A549 (cell line): ENCODE data around the gene GIMAP2. TPM values are rescaled to one million over a fixed set of nuclear protein-coding genes. Genes with fewer than 3 reads are reported as not detected.

ENCODE experiments used
- polyA plus RNA-seq, 4 experiments: library from polyadenylated mRNA; depleted of rRNA in 3 of 4; stranded (reverse); fragments of >200 nt; fragmentation: RNase III in 1 of 4; extraction: RNeasy Plus Mini Kit Qiagen cat#74134 plus additional on column Dnase treatment in 1 of 4; gene quantifications; 2 replicates in 3 of 4; 3 replicates in 1 of 4; pipeline ENCODE4 v1.2.3, GENCODE V29; 2011 to 2017

Gene GIMAP2
- polyA plus RNA-seq, 2 of the 4 experiments (the other 2 are of a cell fraction), result 0.14 TPM; not detected in 1

Other genes with a start within 250 kb of the GIMAP2 start
- not detected in 2 replicates for gene GIMAP8, start 235.1 kb upstream of the GIMAP2 start, polyA plus RNA-seq (2011; rRNA removed)
- gene GIMAP8, start 235.1 kb upstream of the GIMAP2 start, polyA plus RNA-seq (2017; fragmentation: RNase III; extraction: RNeasy Plus Mini Kit Qiagen cat#74134 plus additional on column Dnase treatment), result not detected in 3 replicates
- gene GIMAP7, start 170.8 kb upstream of the GIMAP2 start, polyA plus RNA-seq (2011; rRNA removed), result not detected in 2 replicates
- gene GIMAP7, start 170.8 kb upstream of the GIMAP2 start, polyA plus RNA-seq (2017; fragmentation: RNase III; extraction: RNeasy Plus Mini Kit Qiagen cat#74134 plus additional on column Dnase treatment), result not detected in 3 replicates
- not detected in 2 replicates for gene GIMAP4, start 118.3 kb upstream of the GIMAP2 start, polyA plus RNA-seq (2011; rRNA removed)
- gene GIMAP4, start 118.3 kb upstream of the GIMAP2 start, polyA plus RNA-seq (2017; fragmentation: RNase III; extraction: RNeasy Plus Mini Kit Qiagen cat#74134 plus additional on column Dnase treatment), result not detected in 3 replicates
- not detected in 2 replicates for gene GIMAP6, start 53.3 kb upstream of the GIMAP2 start, polyA plus RNA-seq (2011; rRNA removed)
- not detected in 3 replicates for gene GIMAP6, start 53.3 kb upstream of the GIMAP2 start, polyA plus RNA-seq (2017; fragmentation: RNase III; extraction: RNeasy Plus Mini Kit Qiagen cat#74134 plus additional on column Dnase treatment)
- not detected in 2 replicates for gene GIMAP1, start 30.9 kb downstream of the GIMAP2 start, polyA plus RNA-seq (2011; rRNA removed)
- gene GIMAP1, start 30.9 kb downstream of the GIMAP2 start, polyA plus RNA-seq (2017; fragmentation: RNase III; extraction: RNeasy Plus Mini Kit Qiagen cat#74134 plus additional on column Dnase treatment), result not detected in 3 replicates
- gene GIMAP5, start 51.7 kb downstream of the GIMAP2 start, polyA plus RNA-seq (2011; rRNA removed), result not detected in 2 replicates
- gene GIMAP5, start 51.7 kb downstream of the GIMAP2 start, polyA plus RNA-seq (2017; fragmentation: RNase III; extraction: RNeasy Plus Mini Kit Qiagen cat#74134 plus additional on column Dnase treatment), result not detected in 3 replicates
- gene TMEM176B, start 114.7 kb downstream of the GIMAP2 start, polyA plus RNA-seq (2011; rRNA removed), result 0.10 and 0.26 TPM in 2 replicates
- not detected in 3 replicates for gene TMEM176B, start 114.7 kb downstream of the GIMAP2 start, polyA plus RNA-seq (2017; fragmentation: RNase III; extraction: RNeasy Plus Mini Kit Qiagen cat#74134 plus additional on column Dnase treatment)
- 0.05 TPM in 1 of 2 replicates, not detected in the other for gene TMEM176A, start 115.1 kb downstream of the GIMAP2 start, polyA plus RNA-seq (2011; rRNA removed)
- gene TMEM176A, start 115.1 kb downstream of the GIMAP2 start, polyA plus RNA-seq (2017; fragmentation: RNase III; extraction: RNeasy Plus Mini Kit Qiagen cat#74134 plus additional on column Dnase treatment), result not detected in 3 replicates
- gene AOC1, start 166.8 kb downstream of the GIMAP2 start, polyA plus RNA-seq (2011; rRNA removed), result not detected in 2 replicates
- not detected in 3 replicates for gene AOC1, start 166.8 kb downstream of the GIMAP2 start, polyA plus RNA-seq (2017; fragmentation: RNase III; extraction: RNeasy Plus Mini Kit Qiagen cat#74134 plus additional on column Dnase treatment)